Activated effector memory CD4-positive, alpha-beta T cell treated with Interleukin-2 at 50 U/mL for 16 hours (primary cell): Measurements from ENCODE around the gene RNF213.
"Not testable (repeated sequence)": the region's sequence is repeated elsewhere in the genome, so short reads cannot be mapped to it uniquely, and the experiment has no call there.

Experiments
- DNase-seq: peaks from one replicate; pipeline ENCODE4 v3.0.0-alpha.2; 2020

RNF213 gene

GRCh38 chr17:80397686-80398085 lies 137.0 kb downstream of the RNF213 start:
- DNase-seq = no peak

GRCh38 chr17:80401086-80401485 lies 140.4 kb downstream of the RNF213 start:
- DNase-seq = not testable (repeated sequence)

GRCh38 chr17:80402102-80402501 lies 141.4 kb downstream of the RNF213 start:
- DNase-seq = not testable (repeated sequence)

DNA sequence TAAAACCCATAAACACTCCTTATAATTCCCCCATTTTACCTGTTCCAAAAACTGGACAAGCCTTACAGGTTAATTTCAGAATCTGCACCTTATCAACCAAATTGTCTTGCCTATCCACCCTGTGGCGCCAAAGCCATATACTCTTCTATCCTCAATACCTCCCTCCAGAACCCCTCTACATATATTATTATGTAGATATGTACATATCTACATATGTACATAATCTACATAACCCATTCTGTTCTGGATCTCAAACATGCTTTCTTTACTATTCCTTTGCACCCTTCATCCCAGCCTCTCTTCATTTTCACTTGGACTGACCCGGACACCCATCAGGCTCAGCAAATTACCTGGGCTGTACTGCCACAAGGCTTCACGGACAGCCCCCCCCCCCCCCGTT lies 142.3 kb downstream of the RNF213 start:
- DNase-seq = no peak

GRCh38 chr17:80406146-80406545 lies 145.5 kb downstream of the RNF213 start:
- DNase-seq = no peak

DNA sequence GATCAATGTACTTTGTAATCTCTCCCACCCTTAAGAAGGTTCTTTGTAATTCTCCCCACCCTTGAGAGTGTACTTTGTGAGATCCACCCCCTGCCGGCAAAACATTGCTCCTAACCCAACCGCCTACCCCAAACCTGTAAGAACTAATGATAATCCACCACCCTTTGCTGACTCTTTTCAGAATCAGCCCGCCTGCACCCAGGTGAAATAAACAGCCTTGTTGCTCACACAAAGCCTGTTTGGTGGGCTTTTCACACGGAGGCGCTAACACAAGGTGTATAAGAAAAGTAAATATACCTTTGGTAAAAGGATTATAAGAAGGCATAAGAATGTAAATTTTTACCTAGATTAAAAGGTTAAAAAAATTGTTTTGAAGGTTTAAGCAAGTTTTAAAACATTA lies 147.3 kb downstream of the RNF213 start:
- DNase-seq = not testable (repeated sequence)

DNA sequence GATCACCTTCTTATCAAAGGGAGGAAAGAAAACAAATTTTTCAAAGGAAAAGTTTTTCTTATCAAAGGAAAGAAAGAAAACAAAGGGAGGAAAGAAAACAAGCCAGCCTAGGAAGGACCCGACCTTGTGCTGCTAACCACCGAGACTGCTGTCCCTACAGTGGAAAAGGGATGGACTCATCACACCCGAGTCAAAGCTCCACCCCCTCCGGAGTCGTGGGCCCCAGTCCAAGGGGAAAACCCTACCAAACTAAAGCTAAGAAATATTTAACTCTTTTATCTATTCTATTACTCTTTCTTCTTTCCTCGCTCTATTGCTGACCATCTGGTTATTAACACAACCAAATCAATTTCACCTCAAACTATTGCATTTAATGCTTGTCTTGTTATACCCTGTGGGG lies 148.2 kb downstream of the RNF213 start:
- no peak for DNase-seq

DNA sequence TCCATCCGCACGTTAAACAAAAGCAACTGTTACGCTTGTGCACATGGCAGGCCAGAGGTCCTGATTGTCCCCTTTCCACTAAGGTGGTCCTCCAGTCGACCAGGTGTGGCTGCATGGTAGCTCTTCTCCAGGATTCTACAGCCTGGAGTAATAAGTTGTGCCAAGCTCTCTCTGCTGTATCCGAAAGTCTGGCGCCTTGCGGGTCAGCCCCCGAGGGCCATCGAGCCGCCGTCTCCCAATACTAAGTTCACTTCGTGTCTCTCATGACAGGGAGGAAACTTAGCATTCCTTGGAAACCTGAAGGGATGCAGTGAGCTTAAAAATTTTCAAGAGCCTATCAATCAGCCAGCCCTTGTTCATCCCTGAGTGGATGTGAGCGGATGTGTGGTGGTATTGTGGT lies 149.0 kb downstream of the RNF213 start:
- DNase-seq = no peak

DNA sequence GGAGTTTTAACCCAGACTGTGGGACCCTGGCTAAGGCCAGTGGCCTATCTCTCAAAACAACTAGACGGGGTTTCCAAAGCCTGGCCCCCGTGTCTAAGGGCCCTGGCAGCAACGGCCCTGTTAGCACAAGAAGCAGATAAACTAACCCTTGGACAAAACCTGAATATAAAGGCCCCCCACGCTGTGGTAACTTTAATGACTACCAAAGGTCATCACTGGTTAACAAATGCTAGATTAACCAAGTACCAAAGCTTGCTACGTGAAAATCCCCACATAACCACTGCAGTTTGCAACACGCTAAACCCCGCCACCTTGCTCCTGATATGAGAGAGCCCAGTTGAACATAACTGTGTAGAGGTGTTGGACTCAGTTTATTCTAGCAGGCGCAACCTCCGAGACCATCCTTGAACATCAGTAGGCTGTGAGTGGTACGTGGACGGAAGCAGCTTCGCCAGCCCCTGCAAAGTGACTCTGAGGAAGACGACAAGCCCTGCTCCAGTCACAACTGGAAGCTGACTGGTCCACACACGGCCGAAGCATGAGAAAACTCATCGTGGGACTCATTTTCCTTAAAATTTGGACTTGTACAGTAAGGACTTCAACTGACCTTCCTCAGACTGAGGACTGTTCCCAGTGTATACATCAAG lies 149.9 kb downstream of the RNF213 start:
- not testable (repeated sequence) for DNase-seq

DNA sequence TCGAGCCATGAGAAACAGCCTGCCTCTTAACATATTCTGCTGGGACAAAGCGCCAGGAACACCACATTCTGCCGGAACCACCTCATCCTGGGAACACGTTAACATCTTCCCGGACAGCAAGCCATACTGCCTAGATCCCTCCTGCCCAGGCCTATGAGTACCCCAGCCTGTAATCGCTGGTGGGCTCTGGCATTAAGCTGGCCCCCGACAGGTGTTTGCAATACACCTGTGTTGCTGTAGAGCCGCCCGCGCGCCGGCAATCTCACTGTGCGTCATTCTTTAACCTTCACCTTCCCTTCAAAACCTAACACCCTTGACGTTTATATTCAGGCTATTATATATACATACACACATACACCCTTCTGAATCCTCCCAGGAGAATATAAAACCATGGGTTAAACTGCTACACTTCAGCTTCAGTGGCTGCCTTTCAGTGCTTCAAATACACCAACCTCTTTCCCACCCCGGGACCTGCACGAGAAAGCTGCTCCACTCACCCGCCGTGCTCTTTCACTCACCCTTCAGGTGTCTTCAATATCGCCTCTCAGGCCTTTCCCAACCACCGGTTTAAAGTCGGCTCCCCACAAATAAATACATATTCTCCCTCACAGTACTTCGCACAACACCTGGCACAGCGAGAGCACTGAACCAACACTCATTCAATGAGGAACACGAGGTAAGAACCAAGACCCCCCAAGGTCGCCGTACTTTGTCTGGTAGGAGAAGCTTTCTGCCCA lies 153.3 kb downstream of the RNF213 start:
- no peak for DNase-seq

GRCh38 chr17:80414508-80414802 lies 153.8 kb downstream of the RNF213 start:
- DNase-seq = no peak

GRCh38 chr17:80414803-80415625 lies 154.4 kb downstream of the RNF213 start, which contains the start of gene ENDOV:
Gene ENDOV (plus strand): TSS chr17:80415167. CDS start chr17:80415195, 28 bp downstream.
- DNase-seq = peak; percentile 83

DNA sequence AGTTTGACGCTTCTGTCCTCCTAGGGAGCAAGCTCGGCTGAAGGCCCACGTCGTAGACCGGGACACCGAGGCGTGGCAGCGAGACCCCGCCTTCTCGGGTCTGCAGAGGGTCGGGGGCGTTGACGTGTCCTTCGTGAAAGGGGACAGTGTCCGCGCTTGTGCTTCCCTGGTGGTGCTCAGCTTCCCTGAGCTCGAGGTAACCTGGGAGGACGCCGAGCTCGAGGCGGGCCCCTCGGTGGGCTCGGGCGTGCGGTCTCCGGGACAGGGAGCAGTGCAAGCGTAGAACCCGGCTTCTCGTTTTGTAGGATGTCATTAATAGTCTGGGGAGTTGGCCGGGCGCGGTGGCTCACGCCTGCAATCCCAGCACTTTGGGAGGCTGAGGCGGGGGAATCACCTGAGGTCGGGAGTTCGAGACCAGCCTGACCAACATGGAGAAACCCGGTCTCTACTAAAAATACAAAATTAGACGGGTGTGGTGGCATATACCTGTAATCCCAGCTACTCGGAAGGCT lies 155.0 kb downstream of the RNF213 start:
- DNase-seq = no peak

- DNase-seq = no peak
Measured at GRCh38 chr17:80416260-80416939, 155.7 kb downstream of the RNF213 start.

DNA sequence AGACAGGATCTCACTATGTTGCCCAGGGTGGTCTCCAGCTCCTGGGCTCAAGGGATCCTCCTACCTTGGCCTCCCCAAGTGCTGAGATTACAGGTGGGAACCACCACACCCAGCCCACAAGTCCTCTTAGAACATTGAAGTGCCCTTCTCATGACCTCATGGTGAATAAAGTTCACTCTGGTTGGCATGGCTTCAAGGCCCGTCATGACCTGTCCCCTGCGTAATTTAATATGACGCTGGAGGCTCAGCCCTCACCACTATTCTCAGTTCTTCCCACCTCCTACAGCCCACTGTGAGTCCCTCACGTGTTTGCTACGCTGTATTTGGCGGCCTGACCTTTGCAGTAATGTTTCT lies 156.3 kb downstream of the RNF213 start:
- DNase-seq = no peak

GRCh38 chr17:80418589-80418988 lies 157.9 kb downstream of the RNF213 start:
- DNase-seq = no peak

DNA sequence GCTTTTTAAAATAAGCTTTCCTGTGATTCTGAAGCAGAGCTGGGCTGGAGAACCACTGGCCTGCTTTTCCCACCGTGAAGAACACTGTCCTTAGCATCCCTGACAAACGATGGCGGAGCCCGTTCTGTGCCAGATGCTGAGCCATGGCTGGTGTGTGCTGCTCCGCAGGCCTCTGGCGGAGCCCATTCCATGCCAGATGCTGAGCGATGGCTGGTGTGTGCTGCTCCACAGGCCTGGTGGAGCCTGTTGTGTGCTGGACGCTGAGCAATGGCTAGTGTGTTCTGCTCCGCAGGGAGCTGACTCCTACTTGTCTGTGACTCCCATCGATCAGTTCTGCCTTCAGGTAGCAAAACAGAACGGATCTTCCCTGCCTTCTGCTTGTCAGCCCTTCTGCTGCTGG lies 158.6 kb downstream of the RNF213 start:
- DNase-seq = no peak

GRCh38 chr17:80421381-80422090 lies 160.9 kb downstream of the RNF213 start:
- DNase-seq = no peak

- no peak for DNase-seq
Measured at GRCh38 chr17:80422276-80422675, 161.6 kb downstream of the RNF213 start.

DNA sequence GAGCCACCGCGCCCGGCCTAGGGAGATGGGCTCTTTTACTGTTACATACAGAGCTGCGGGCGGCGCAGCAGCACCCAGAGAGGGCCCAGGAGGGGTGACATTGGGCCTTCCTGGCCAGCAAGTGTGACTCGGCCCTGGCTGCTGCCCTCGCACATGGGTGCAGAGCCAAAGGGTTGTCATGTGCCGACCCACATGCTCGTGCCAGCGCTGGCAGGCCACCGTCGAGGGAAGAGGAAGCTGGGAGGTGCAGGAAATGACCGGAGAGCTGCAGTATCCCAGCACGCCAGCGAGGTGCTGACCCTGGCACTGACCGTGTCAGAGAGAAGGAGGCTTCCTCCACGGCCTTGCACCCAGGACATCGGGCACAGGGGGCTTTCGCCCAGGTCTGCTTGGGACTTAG lies 162.3 kb downstream of the RNF213 start:
- DNase-seq = no peak

DNA sequence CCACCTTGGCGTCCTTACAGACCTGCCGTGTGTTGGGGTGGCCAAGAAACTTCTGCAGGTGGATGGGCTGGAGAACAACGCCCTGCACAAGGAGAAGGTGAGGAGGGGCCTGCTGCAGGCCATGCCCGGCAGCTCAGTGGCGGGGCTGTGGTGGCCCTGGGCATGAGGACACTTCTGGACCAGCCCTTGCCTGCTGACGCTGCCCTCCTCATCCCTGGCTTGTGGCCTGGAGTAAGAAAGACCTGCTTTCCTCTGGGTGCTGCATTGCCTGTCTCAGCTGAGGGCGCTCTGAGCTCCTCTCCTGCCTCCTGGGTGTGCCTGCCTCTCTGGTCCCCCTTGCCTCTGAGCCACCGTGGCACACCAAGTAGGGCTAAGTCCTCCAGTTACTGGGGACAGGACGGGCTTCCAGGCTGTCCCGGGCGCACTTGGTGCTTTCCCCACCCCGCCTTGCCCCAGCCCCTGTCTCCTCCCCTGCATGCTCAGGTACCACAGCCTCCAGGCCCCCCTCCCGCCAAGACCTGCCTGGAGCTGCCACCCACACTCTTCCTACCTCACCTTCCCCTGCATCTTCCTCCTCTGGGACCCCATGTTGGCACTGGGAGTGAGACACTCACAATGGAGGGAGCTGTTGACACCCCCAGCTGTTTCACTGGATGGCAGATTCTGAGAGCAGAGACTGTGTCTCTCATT lies 163.0 kb downstream of the RNF213 start:
- DNase-seq = no peak

- no peak for DNase-seq
Measured at GRCh38 chr17:80424261-80424660, 163.6 kb downstream of the RNF213 start.
